ENCODE results near the gene ECT2. TPM values are rescaled to one million over a fixed set of nuclear protein-coding genes. Genes with fewer than 3 reads are reported as not detected.

The ECT2 gene
- polyA plus RNA-seq, 1 of the 3 experiments (the other 2 are of a cell fraction): 8.6 TPM

DNA sequence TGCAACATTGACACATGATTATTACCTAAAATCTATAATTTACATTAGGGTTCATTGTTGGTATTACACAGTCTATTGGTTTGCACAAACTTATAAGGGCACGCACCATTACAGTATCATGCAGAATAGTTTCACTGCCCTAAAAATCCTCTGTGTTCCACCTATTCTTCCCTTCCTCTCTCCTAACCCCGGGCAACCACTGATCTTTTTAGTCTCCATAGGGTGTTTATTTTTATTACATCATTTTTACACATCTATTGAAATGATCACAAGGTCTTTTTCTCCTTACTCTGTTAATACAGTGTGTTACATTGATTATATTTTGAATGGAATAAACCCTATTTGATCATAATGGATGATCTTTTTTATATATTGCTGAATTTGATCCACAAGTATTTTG is 15.5 kb upstream of the ECT2 start:
- Histone ChIP-seq H3K79me2 (ENCODE audit: insufficient read depth) (no peaks in the 10 kb centered on the region), H3K4me1 (ENCODE audit: control insufficient read depth in 1 of 2, insufficient read depth in 2 of 2, low read depth in 1 of 2, low read length in 1 of 2) (no peaks in the 10 kb centered on the region), H3K4me2 (no peak overlapping the region), H3K36me3 (replicated peaks in 1 of 2; ENCODE audit: control insufficient read depth in 1 of 2, insufficient read depth in 2 of 2, low read length in 1 of 2) (no peaks in the 10 kb centered on the region), H3K27ac (ENCODE audit: low read depth in 2 of 2, low read length in 1 of 2) (no peak overlapping the region), H3K9ac (no peak overlapping the region), H3K9me3 (no peaks in the 10 kb centered on the region), H3K27me3 (ENCODE audit: insufficient read depth) (no peaks in the 10 kb centered on the region), H2AFZ (ENCODE audit: low read depth) (no peak overlapping the region), H3F3A (replicated peaks; ENCODE audit: insufficient read depth) (no peaks in the 10 kb centered on the region), H3K9me2 (no peaks in the 10 kb centered on the region), H4K20me1 (ENCODE audit: insufficient read depth) (no peaks in the 10 kb centered on the region), H3K4me3 (ENCODE audit: low read depth in 2 of 2, low read length in 1 of 2) (no peak overlapping the region)
- DNase-seq: no peak
- TF ChIP-seq RAD21 (IDR thresholded peaks at IDR 0.05; ENCODE audit: low read length): no peak
- TF ChIP-seq, protein P1, sequence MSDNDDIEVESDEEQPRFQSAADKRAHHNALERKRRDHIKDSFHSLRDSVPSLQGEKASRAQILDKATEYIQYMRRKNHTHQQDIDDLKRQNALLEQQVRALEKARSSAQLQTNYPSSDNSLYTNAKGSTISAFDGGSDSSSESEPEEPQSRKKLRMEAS (IDR thresholded peaks at IDR 0.05; ENCODE audit: low read depth): no peak
- no peak for TF ChIP-seq YY1 (IDR thresholded peaks at IDR 0.05; ENCODE audit: low read depth)
- TF ChIP-seq FOXJ3 (CRISPR knock-in tag; IDR thresholded peaks at IDR 0.05): no peak
- TF ChIP-seq SMC3 (IDR thresholded peaks at IDR 0.05; ENCODE audit: low read depth, low read length): no peak
- TF ChIP-seq, protein P2, sequence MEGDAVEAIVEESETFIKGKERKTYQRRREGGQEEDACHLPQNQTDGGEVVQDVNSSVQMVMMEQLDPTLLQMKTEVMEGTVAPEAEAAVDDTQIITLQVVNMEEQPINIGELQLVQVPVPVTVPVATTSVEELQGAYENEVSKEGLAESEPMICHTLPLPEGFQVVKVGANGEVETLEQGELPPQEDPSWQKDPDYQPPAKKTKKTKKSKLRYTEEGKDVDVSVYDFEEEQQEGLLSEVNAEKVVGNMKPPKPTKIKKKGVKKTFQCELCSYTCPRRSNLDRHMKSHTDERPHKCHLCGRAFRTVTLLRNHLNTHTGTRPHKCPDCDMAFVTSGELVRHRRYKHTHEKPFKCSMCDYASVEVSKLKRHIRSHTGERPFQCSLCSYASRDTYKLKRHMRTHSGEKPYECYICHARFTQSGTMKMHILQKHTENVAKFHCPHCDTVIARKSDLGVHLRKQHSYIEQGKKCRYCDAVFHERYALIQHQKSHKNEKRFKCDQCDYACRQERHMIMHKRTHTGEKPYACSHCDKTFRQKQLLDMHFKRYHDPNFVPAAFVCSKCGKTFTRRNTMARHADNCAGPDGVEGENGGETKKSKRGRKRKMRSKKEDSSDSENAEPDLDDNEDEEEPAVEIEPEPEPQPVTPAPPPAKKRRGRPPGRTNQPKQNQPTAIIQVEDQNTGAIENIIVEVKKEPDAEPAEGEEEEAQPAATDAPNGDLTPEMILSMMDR (IDR thresholded peaks at IDR 0.05): no peak
- WGBS (ENCODE audit: low lambda C conversion rate): 81% methylated on average over 2 of the region's 2 CpGs
- POLR2A ChIA-PET: no interaction called here
- CTCF ChIA-PET: no interaction called here

DNA sequence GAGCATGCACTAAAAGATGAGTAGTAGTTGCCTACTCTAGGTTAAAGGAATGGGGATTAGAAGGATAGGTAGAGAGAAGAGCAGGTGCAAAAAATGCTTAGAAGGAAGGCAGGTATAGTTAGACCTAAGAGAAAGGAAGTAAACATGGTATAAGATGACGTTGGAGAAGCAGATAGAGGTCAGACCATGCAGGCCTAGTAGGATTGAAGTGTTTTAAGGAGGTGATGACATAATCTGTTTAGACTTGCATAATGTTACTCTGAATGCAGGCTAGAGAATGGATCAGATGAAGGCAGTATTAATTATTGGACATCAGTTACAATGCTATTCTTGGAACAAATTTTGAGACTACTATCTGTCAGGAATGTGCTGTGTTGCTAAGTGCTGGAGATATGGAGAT is 11.1 kb upstream of the ECT2 start:
- H3K9me2 ChIP-seq: no peaks in the 10 kb centered on the region
- WGBS (ENCODE audit: low lambda C conversion rate): 33% methylated on average over 1 of the region's 1 CpG
- H3K9ac ChIP-seq: no peak overlapping the region
- no peak overlapping the region for H3K27ac ChIP-seq (ENCODE audit: low read depth in 2 of 2, low read length in 1 of 2)
- DNase-seq: no peak
- no peaks in the 10 kb centered on the region for H3K4me1 ChIP-seq (ENCODE audit: control insufficient read depth in 1 of 2, insufficient read depth in 2 of 2, low read depth in 1 of 2, low read length in 1 of 2)
- H3K36me3 ChIP-seq (replicated peaks in 1 of 2; ENCODE audit: control insufficient read depth in 1 of 2, insufficient read depth in 2 of 2, low read length in 1 of 2): no peaks in the 10 kb centered on the region
- ChIA-PET POLR2A (no interaction called here), CTCF (interaction anchor here (0.9 to 1.1 kb wide), 2 partner anchors 11 to 28 kb away, joined by 3 to 4 read pairs; partner anchors contain the start of gene ECT2)
- H3F3A ChIP-seq (replicated peaks; ENCODE audit: insufficient read depth): no peaks in the 10 kb centered on the region
- H2AFZ ChIP-seq (ENCODE audit: low read depth): no peak overlapping the region
- H3K79me2 ChIP-seq (ENCODE audit: insufficient read depth): no peaks in the 10 kb centered on the region
- H4K20me1 ChIP-seq (ENCODE audit: insufficient read depth): no peaks in the 10 kb centered on the region
- TF ChIP-seq RAD21 (IDR thresholded peaks at IDR 0.05; ENCODE audit: low read length): no peak
- TF ChIP-seq TAF1 (IDR thresholded peaks at IDR 0.05; ENCODE audit: borderline replicate concordance, low read depth, low read length): no peak
- no peak for TF ChIP-seq EP300 (IDR thresholded peaks at IDR 0.05; ENCODE audit: borderline replicate concordance in 1 of 2, low read depth in 1 of 2, low read length in 1 of 2)
- TF ChIP-seq, protein P2 (IDR thresholded peaks at IDR 0.05): no peak
- no peak for TF ChIP-seq JUND (IDR thresholded peaks at IDR 0.05)
- TF ChIP-seq, protein P3, sequence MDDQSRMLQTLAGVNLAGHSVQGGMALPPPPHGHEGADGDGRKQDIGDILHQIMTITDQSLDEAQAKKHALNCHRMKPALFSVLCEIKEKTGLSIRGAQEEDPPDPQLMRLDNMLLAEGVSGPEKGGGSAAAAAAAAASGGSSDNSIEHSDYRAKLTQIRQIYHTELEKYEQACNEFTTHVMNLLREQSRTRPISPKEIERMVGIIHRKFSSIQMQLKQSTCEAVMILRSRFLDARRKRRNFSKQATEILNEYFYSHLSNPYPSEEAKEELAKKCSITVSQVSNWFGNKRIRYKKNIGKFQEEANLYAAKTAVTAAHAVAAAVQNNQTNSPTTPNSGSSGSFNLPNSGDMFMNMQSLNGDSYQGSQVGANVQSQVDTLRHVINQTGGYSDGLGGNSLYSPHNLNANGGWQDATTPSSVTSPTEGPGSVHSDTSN (IDR thresholded peaks at IDR 0.05): no peak
- no peak for TF ChIP-seq CHD2 (IDR thresholded peaks at IDR 0.05; ENCODE audit: low read length, partially characterized antibody)
- TF ChIP-seq TCF12 (IDR thresholded peaks at IDR 0.05): no peak
- TF ChIP-seq, protein P4, sequence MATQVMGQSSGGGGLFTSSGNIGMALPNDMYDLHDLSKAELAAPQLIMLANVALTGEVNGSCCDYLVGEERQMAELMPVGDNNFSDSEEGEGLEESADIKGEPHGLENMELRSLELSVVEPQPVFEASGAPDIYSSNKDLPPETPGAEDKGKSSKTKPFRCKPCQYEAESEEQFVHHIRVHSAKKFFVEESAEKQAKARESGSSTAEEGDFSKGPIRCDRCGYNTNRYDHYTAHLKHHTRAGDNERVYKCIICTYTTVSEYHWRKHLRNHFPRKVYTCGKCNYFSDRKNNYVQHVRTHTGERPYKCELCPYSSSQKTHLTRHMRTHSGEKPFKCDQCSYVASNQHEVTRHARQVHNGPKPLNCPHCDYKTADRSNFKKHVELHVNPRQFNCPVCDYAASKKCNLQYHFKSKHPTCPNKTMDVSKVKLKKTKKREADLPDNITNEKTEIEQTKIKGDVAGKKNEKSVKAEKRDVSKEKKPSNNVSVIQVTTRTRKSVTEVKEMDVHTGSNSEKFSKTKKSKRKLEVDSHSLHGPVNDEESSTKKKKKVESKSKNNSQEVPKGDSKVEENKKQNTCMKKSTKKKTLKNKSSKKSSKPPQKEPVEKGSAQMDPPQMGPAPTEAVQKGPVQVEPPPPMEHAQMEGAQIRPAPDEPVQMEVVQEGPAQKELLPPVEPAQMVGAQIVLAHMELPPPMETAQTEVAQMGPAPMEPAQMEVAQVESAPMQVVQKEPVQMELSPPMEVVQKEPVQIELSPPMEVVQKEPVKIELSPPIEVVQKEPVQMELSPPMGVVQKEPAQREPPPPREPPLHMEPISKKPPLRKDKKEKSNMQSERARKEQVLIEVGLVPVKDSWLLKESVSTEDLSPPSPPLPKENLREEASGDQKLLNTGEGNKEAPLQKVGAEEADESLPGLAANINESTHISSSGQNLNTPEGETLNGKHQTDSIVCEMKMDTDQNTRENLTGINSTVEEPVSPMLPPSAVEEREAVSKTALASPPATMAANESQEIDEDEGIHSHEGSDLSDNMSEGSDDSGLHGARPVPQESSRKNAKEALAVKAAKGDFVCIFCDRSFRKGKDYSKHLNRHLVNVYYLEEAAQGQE (IDR thresholded peaks at IDR 0.05; ENCODE audit: low read depth, low read length): no peak
- TF ChIP-seq FOXJ3 (CRISPR knock-in tag; IDR thresholded peaks at IDR 0.05): no peak
- TF ChIP-seq SIN3A (IDR thresholded peaks at IDR 0.05; ENCODE audit: borderline replicate concordance, low read depth, low read length): no peak
- no peak for TF ChIP-seq TEAD4 (IDR thresholded peaks at IDR 0.05; ENCODE audit: borderline replicate concordance, insufficient read depth)
- TF ChIP-seq, protein P5, sequence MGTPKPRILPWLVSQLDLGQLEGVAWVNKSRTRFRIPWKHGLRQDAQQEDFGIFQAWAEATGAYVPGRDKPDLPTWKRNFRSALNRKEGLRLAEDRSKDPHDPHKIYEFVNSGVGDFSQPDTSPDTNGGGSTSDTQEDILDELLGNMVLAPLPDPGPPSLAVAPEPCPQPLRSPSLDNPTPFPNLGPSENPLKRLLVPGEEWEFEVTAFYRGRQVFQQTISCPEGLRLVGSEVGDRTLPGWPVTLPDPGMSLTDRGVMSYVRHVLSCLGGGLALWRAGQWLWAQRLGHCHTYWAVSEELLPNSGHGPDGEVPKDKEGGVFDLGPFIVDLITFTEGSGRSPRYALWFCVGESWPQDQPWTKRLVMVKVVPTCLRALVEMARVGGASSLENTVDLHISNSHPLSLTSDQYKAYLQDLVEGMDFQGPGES (IDR thresholded peaks at IDR 0.05; ENCODE audit: low read depth, low read length): no peak
- no peak for TF ChIP-seq YY1 (IDR thresholded peaks at IDR 0.05; ENCODE audit: low read depth)
- H3K4me3 ChIP-seq (ENCODE audit: low read depth in 2 of 2, low read length in 1 of 2): no peak overlapping the region
- H3K4me2 ChIP-seq: no peak overlapping the region
- no peaks in the 10 kb centered on the region for H3K27me3 ChIP-seq (ENCODE audit: insufficient read depth)
- no peaks in the 10 kb centered on the region for H3K9me3 ChIP-seq
